ENCODE results near the gene SLF1.

Gene SLF1

GRCh38 chr5:94667937-94668336, 49.5 kb downstream of the SLF1 start:
- DNase-seq = no peak

- no peak for DNase-seq
Measured at GRCh38 chr5:94670726-94671125, 52.3 kb downstream of the SLF1 start.

- DNase-seq = no peak
Measured at GRCh38 chr5:94672746-94673145, 54.3 kb downstream of the SLF1 start.

DNA sequence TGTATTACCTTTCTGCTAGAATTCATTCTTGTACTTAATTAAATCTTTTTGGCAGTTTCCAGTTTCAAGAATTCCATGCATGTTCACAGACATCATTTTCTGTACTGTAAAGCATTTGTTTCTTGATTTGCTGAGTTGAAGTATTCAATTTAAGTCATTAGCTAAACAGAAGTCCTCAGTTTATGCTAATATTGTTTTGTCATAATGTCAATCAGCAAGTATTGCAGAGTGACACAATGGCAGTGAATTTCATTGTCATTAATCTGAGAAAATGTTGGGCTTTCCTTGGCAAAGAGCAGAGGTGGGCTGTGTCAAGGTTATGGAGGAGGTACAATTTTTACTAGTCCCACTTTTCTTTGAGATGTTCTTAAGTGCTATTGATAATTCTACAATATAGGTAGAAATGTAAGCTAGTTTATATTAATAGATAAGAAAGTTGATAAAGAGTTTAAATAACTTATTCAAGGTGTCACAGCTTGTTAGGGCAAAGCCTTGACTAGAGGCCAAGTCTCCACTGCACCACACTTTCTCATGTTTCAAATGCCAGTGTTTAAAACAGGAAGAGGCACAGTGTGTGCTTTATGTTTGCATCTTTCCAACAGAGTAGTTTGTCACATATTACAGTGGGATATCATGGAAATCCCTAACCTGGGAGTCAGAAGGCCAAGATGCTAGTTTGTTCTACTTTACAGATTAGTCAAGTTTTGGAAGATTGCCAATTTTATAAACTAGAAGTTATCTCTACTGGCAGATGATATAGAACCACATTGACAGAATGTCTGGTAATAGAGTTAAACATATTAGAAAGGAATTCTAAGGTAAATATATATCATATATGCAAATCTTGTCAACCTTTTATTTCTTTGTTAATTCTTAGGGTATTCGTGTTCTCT, 56.3 kb downstream of the SLF1 start:
- DNase-seq = no peak

- DNase-seq = no peak
Measured at GRCh38 chr5:94675965-94676618, 57.6 kb downstream of the SLF1 start.

- DNase-seq = no peak
Measured at GRCh38 chr5:94682814-94683520, 64.5 kb downstream of the SLF1 start.

DNA sequence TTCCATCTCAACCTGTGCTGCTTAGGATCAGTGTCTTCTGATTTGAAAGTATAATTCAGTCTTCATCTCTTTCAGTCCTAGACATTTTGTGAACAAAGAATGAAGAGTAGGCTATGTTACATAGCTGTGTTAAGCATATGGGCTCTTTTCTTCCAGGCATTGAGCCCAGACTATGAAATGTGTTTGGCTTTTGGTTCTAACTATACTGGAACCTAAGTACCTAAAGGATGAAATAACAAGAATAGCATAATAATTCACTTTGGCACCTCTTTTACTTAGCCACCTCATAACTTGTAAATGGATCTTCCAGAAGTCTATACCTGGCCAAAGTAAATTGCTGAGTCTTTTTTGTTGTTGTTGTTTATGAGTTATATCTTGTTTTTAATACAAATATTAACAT, 71.4 kb downstream of the SLF1 start:
- no peak for DNase-seq

DNA sequence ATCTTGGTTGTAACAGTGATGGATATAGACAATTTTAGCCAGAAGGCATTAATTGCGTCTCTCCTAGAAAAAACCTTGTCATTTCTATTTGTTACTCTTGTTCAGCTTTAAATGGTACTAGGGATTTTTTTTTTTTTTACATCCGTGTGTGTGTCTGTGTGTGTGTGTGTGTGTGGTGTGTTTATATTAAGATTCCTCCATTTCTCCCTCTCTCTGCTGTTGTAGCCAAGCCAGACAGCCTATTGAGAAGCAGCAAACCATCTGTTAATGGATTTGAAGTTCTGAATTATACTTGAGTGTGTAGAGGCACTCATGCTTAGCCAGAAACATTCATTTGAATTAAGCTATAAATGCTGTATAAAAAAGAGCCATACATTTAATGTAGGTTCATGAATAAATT, 72.3 kb downstream of the SLF1 start:
- DNase-seq = no peak

DNA sequence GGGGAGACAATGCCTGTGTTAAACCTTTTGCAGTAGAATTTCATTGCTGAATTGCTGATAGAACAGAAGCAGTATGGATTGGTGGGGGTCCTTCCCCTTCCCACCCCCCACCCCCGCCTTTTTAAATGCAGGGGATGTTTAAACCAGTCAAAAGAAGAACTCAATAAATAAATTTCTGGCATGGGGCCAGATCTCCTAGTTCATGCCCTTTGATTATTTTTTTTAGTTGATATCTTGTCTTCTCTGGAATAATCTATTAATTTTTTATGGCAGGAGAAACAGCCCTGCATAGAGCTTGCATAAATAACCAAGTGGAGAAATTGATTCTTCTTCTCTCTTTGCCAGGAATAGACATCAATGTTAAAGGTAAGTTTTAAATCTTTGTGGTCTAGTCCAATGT, 72.8 kb downstream of the SLF1 start:
- DNase-seq = no peak

GRCh38 chr5:94691949-94692348, 73.5 kb downstream of the SLF1 start:
- DNase-seq = peak in 1 of 2 experiments; percentile 9

GRCh38 chr5:94692581-94692980, 74.1 kb downstream of the SLF1 start:
- DNase-seq = no peak

DNA sequence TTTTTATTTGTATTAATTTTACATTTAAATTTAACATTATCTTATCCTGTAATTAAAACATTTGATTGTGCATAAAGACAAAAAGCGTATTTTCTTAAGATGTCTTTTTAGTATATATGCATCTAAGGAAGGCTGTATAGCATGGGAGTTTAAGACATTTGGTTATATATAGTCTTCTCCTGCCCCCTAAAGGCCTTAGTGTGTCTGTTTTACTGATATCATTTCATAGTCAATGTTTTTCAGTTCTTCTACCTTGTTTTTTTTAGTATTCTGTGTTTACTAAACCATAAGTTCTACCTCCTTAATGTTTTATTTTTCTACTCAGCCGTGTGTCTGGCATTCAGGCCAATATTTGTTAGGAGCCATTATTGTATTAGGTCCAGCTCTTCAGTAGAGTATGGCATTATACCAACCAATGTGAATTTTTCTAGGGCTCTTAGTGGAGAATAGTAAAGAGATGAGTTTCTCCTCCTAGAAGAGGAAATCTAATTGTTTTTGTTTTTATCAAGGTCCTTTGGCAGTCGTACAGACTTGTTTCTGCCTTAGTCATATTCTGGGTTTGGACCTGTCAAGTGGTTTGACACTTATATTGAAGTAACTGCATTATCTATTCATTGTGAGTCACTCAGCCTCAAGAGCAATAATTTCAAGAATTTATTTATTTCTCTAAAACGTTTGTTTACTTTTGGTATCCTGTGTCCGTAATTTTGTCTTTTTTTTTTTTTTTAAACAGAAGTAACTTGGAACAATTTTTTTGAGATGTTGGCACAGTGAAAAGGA, 74.8 kb downstream of the SLF1 start:
- peak; percentile 26 to 30 for DNase-seq

GRCh38 chr5:94693845-94694370, 75.4 kb downstream of the SLF1 start:
- no peak for DNase-seq

GRCh38 chr5:94694671-94695070, 76.2 kb downstream of the SLF1 start:
- no peak for DNase-seq

DNA sequence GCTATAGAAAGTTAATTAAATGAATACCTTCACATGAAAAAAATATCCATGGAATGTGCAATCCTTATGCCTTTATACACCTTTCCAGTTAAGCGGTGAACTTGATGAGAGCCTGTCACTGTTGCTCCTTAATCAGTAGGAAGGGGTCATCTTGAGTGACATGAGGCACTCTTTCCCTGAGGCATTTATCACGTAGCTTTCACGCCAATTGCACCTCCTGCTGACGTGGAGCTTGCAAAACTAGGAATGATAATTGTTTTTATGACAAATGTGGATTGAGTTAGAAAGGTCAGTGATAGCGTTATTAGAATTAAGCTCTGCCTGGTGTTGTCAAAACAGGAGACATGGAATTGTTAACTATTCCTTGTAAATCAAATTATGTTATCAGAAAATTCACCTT, 79.7 kb downstream of the SLF1 start:
- DNase-seq = no peak

DNA sequence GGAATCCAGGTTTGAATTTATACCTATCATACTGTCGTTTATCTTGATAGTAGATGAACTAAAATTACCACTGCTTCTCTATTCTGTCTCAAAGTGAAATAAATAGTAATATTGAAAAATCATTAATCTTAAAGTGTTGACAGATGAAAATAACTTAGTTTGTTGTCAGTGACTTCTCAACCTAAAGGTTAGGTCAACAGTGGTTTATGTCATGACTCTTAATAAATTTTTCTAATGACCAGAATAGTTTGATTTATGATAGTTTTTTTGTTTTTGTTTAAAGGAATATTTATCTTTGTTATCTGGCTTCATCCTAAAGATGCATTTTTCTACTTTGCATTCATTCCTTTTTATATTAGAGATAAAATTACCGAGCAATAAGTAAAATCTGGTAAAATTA, 81.1 kb downstream of the SLF1 start:
- DNase-seq = no peak

DNA sequence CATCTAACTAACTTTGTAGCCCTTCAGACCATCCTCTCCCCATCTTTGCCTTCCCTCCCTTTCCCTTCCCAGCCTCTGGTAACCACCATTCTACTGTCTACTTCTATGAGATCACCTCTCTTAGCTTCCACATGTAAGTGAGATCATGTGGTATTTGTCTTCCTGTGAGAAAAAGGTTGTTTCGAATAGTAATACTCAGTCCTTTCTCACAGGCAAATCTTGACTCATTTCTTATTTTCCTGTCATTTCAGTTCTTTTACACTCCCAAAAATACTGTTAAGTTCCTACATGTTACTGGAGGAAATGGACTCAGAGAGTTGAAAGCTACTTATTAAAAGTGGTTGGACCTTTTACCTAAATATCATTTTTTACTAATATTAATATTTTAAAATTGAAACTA, 82.1 kb downstream of the SLF1 start:
- DNase-seq = no peak

GRCh38 chr5:94702729-94703128, 84.3 kb downstream of the SLF1 start:
- no peak for DNase-seq

DNA sequence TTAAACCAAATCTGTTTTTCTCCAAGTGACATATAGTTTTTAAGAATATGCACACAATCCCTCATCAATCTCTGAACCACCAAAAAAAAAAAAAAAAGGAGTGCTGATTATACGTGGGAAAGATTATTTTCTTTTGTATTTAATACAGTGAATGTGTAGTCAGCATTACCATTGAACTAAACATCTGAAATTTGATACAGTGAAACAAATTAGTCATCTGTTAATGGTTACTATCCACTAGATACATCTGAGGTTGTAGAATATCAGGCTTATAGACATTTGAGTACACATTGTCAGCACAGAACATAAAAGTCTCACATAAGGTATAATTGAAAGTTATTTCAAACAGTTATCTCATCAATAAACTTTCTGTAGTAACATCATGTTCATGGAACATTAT, 87.0 kb downstream of the SLF1 start:
- DNase-seq = peak in 1 of 2 experiments; percentile 2

DNA sequence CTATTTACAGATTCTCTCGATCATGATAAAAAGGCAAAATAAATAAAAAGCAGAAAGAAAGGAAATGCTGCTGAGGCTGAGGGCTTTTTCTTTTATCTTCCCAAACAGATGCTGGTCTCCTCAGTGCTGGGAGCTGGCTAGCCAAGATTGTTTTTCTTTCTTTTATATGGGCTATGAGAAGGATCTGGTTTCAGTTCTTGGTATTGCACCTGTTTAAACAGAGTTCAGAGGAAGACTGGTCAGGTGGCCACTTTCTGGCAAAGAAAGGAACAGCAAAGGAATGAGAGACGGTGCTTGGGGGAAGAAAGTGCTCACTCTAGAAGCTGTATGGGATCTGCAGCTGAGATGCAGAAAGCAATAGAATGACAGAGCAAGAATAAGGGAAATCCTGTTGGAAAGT, 88.9 kb downstream of the SLF1 start:
- DNase-seq = no peak

DNA sequence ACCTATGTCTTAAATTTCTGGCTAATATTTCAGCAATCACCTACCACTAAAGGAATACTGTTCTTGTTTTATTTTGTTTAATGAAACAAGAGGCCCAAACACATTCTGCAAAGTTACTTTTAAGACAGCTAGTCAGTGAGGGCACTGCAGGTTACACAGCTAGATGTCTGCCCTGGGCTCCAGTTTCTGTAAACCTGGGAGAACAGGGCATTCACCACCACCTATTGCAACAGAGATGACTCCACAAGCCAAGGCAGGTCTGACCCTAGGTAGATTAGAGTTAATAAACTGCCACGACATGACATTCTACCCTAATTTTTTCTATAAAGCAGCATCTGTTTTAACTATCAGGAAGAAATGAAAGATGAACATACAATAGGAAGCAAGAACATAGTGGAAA, 90.8 kb downstream of the SLF1 start:
- DNase-seq = no peak

DNA sequence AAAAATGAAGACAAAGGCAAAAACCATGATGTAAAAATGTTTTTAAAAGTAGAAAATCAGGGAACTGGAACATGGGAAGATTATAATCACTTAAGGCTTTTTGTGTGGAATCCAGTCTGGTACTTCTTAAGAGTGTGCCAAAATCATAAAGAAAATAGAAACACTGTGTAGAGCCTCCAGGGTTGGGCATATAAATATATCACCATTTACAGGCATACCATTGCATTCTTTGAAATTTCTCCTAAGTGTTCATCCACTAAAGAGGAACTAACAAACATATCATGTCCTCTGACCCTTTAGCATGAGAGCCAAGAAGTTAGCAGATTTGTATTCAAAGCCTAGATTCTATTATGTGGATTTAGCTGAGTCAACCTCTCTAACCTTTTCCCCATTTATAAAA, 93.3 kb downstream of the SLF1 start:
- DNase-seq = no peak

GRCh38 chr5:94715768-94716167, 97.3 kb downstream of the SLF1 start:
- DNase-seq = no peak
